Brain microvascular endothelial cell (primary cell): ENCODE measurements around the gene NMNAT2.
A peak's percentile ranks its signal among the peaks of the same experiment; 100 is the strongest.

Experiments
- DNase-seq: peaks from one replicate; pipeline ENCODE4 v3.0.0-alpha.2; 2020
- H3K27ac ChIP-seq: fragments of 250-450 bp; sonication (Bioruptor Pico); 2 replicates; pipeline ENCODE4 v1.5.1; 2020; ENCODE audit warnings: mild to moderate bottlenecking, moderate library complexity
- H3K27me3 ChIP-seq: fragments of 250-450 bp; sonication (Bioruptor Pico); replicated peaks from 2 replicates; pipeline ENCODE4 v1.5.1; 2020; ENCODE audit warnings: mild to moderate bottlenecking
- H3K36me3 ChIP-seq: fragments of 250-450 bp; sonication (Bioruptor Pico); replicated peaks from 2 replicates; pipeline ENCODE4 v1.5.1; 2020; ENCODE audit warnings: mild to moderate bottlenecking
- H3K4me3 ChIP-seq: 2 replicates; pipeline ENCODE4 v1.5.1; 2011; ENCODE audit warnings: low read depth, mild to moderate bottlenecking, control low read depth, low read length, moderate library complexity
- in situ Hi-C: cut with HindIII; loops from 2 replicates; pipeline ENCODE4 v1.10.0; 2017; ENCODE audit warnings: low sequenced_read_pairs, low pct_ligation_motif_present
- TF ChIP-seq, protein P1 (sequence below): IDR thresholded peaks from 2 replicates; pipeline ENCODE4 v1.5.1; 2011; ENCODE audit warnings: low read depth, mild to moderate bottlenecking, moderate library complexity, low read length, control low read depth, inconsistent platforms; ENCODE audit errors: missing control alignments

NMNAT2 gene

DNA sequence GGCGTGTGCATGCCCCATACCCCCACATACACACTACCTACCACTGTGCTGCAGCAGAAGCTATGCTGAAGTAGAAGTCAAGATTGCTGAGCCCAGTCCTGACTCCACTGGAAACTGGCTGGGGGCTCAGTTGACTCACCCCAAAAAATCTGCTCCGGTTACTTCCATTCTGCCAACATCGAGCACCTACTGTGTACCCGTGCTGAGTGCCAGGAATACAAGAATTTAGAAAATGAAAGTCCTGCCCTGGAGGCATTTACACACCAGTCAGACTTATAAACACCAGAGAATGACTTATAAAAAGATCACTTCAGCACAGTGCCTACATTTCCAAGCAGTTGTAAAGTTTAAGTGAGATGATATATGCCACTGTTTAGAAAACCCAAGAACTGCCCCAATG is 99.1 kb downstream of the NMNAT2 start:
- no peak overlapping the region for H3K27ac ChIP-seq
- TF ChIP-seq, protein P1, sequence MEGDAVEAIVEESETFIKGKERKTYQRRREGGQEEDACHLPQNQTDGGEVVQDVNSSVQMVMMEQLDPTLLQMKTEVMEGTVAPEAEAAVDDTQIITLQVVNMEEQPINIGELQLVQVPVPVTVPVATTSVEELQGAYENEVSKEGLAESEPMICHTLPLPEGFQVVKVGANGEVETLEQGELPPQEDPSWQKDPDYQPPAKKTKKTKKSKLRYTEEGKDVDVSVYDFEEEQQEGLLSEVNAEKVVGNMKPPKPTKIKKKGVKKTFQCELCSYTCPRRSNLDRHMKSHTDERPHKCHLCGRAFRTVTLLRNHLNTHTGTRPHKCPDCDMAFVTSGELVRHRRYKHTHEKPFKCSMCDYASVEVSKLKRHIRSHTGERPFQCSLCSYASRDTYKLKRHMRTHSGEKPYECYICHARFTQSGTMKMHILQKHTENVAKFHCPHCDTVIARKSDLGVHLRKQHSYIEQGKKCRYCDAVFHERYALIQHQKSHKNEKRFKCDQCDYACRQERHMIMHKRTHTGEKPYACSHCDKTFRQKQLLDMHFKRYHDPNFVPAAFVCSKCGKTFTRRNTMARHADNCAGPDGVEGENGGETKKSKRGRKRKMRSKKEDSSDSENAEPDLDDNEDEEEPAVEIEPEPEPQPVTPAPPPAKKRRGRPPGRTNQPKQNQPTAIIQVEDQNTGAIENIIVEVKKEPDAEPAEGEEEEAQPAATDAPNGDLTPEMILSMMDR, result no peak
- in situ Hi-C loops, result no loop called here
- H3K27me3 ChIP-seq, result no peaks in the 10 kb centered on the region
- DNase-seq, result no peak
- H3K4me3 ChIP-seq, result no peak overlapping the region
- H3K36me3 ChIP-seq, result no peaks in the 10 kb centered on the region

DNA sequence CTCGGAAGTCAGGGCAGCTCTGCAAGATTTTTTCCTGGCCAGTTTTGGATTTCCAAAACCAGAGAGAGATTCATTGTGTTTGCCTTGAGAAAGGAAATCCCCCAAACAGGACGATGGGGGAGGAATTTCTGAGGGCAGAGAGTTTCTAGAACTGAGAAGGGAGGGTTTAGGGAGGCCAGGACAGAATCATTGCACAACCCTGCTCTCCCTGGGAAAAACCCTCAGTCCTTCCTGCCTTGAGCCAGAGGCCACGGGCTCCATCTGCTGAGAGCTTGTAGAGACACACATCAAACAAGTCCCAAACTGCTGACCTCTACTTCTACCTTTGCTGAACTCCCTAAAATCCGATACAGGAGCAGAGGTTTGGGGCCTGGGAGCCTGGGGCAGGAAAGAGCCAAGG is 99.7 kb downstream of the NMNAT2 start:
- Histone ChIP-seq H3K27ac (no peak overlapping the region), H3K4me3 (no peak overlapping the region), H3K27me3 (no peaks in the 10 kb centered on the region), H3K36me3 (no peaks in the 10 kb centered on the region)
- TF ChIP-seq, protein P1, result peak; percentile 85
- in situ Hi-C loops, result no loop called here
- peak; percentile 84 for DNase-seq

DNA sequence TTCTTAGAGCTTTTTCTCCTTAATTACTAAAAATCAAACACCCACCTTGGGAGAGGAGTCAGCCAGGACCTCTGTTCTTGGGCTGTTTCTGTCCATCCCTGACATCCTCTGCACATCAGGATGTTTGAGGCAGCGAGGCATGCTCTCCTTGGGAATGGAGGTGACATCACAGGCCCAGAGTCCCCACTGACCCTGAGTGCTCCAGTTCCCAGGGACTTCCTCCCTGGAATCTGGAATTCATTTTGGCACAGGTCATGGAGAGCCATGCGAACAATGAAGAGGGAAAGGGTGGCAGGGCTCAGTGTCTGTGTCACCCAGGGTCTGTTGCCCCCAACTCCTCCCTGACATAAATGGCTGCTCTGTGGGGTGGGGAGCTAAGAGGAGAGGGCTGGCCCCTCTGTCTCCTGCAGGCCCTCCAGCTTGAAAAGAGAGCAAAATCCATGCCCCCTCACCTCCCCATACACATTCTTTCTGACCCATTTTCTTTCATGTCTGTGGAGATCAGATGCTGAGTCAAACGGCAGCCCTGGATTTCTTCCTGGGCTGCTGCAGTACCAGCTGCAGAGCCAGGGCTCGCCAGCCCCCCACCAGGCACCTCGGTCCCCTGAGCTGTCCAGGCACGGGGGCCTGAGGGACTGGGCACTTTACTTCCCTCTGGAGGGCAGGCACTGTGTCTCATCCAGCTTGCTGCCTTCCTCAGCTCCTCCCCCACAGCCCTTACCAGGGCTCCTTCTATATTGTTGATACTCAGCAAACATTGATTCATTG is 102.0 kb downstream of the NMNAT2 start:
- Histone ChIP-seq H3K27ac (no peak overlapping the region), H3K36me3 (no peaks in the 10 kb centered on the region), H3K4me3 (no peak overlapping the region), H3K27me3 (no peaks in the 10 kb centered on the region)
- in situ Hi-C loops, result no loop called here
- no peak for DNase-seq
- TF ChIP-seq, protein P1, result no peak

DNA sequence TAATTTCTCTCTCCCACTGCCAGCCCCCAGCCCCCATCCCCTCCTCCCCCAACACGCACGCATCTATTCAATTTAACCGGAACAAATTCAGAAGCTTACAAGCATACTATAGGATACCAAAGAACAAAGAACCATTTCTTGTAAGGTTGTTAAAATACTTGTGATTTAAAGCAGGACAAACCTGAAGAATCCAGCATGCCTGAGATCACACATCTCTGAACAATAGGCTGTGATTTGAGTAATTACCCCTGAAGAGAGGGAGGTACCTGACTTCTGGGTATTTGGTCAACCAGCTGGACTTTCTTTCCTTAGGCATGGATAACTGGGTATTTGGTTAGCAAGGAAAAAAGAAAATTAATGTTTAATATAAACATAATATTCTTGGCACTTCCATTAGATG is 105.1 kb downstream of the NMNAT2 start:
- no peak for DNase-seq
- H3K27ac ChIP-seq, result no peak overlapping the region
- TF ChIP-seq, protein P1, result no peak
- no peak overlapping the region for H3K4me3 ChIP-seq
- H3K27me3 ChIP-seq, result no peaks in the 10 kb centered on the region
- in situ Hi-C loops, result no loop called here
- H3K36me3 ChIP-seq, result no peaks in the 10 kb centered on the region

DNA sequence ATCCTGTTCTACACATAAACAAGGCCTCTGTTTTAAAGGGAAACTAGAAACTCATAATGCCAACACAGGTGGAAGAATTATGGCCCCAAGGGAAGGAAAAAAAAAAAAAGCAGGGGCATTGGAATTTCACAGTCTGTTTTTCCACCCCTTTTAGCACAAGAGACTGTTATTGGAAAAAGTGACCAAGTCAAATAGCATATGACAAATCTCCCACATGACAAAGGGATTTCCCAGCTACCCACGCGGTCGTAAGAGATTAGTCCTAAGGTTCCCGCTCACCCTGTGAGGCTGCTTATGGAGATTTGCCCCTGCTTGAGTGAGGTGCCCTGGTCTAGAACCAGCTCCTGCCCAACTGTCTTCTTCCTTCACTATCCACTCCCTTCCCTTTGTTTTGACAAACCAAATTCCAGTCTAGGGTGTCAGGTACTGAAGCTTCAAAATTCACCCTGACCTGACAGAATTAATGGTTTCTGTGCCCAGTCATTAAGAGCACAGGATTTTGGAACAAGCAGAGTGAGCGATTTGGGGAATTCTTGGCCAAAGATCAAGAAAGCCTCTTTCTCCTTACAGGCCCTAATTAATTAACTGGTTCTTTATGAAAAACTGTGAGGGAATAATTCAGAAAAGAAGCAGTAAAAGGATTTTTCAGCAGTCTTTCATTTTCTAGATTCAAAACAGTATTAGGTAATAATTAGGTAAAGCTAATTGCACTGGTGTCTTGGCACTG is 107.3 kb downstream of the NMNAT2 start:
- Histone ChIP-seq H3K36me3 (no peaks in the 10 kb centered on the region), H3K4me3 (no peak overlapping the region), H3K27ac (no peak overlapping the region), H3K27me3 (no peaks in the 10 kb centered on the region)
- peak; percentile 7 for DNase-seq
- in situ Hi-C loops, result no loop called here
- TF ChIP-seq, protein P1, result no peak
